Type B pancreatic cell (in vitro differentiated cells): Measurements from ENCODE around the gene SMOC1. TPM values are rescaled to one million over a fixed set of nuclear protein-coding genes. Genes with fewer than 3 reads are reported as not detected.

Experiments used
- DNase-seq: peaks from one replicate; pipeline ENCODE4 v3.0.0; 2021; ENCODE audit warnings: mixed read lengths; ENCODE audit not compliant: unreplicated experiment; ENCODE audit errors: extremely low spot score
- H3K27ac Mint-ChIP-seq: 2 replicates; pipeline ENCODE4 v1.8.0; 2021; ENCODE audit warnings: mild to moderate bottlenecking, mixed read lengths
- H3K27me3 Mint-ChIP-seq: 2 replicates; pipeline ENCODE4 v1.8.0; 2021; ENCODE audit warnings: mixed read lengths
- H3K36me3 Mint-ChIP-seq: 2 replicates; pipeline ENCODE4 v1.8.0; 2021; ENCODE audit warnings: mixed read lengths
- H3K4me1 Mint-ChIP-seq: one replicate; pipeline ENCODE4 v1.8.0; 2021; ENCODE audit warnings: mixed read lengths; ENCODE audit not compliant: unreplicated experiment
- H3K4me3 Mint-ChIP-seq: 2 replicates; pipeline ENCODE4 v1.8.0; 2021; ENCODE audit warnings: mild to moderate bottlenecking, mixed read lengths
- H3K9me3 Mint-ChIP-seq: 2 replicates; pipeline ENCODE4 v1.8.0; 2021; ENCODE audit warnings: mixed read lengths
- CTCF ChIP-seq: fragments of 200-600 bp; sonication (generic); conservative IDR thresholded peaks from 2 replicates; pipeline ENCODE4 v1.5.0; 2021; ENCODE audit warnings: antibody characterized with exemption, mild to moderate bottlenecking
- total RNA-seq: library from RNA; stranded (reverse); gene quantifications from 2 replicates; pipeline ENCODE4 v1.2.1, GENCODE V29; 2021; ENCODE audit warnings: low replicate concordance

SMOC1 gene
- total RNA-seq, 1 donor from 2014 or later = 20.7 TPM

- Mint-ChIP-seq H3K4me3 (peak overlapping the region; percentile 89), H3K4me1 (peaks cover 35% of the 10 kb centered on the region), H3K9me3 (no peaks in the 10 kb centered on the region), H3K27ac (no peak overlapping the region), H3K36me3 (no peaks in the 10 kb centered on the region), H3K27me3 (peaks cover 57% of the 10 kb centered on the region)
- DNase-seq = no peak
- no peak for TF ChIP-seq CTCF
These were observed 1.7 kb downstream of the SMOC1 start for GRCh38 chr14:69880893-69881292.

GRCh38 chr14:69882116-69882864, 3.1 kb downstream of the SMOC1 start:
- DNase-seq = no peak
- Mint-ChIP-seq H3K27me3 (peaks cover 54% of the 10 kb centered on the region), H3K4me1 (peaks cover 35% of the 10 kb centered on the region), H3K4me3 (peak overlapping the region; percentile 23), H3K27ac (no peak overlapping the region), H3K9me3 (no peaks in the 10 kb centered on the region), H3K36me3 (no peaks in the 10 kb centered on the region)
- TF ChIP-seq CTCF = no peak

- TF ChIP-seq CTCF = no peak
- Mint-ChIP-seq H3K9me3 (no peaks in the 10 kb centered on the region), H3K4me3 (peak overlapping the region; percentile 23), H3K27ac (no peak overlapping the region), H3K27me3 (peaks cover 49% of the 10 kb centered on the region), H3K36me3 (no peaks in the 10 kb centered on the region), H3K4me1 (peaks cover 30% of the 10 kb centered on the region)
- no peak for DNase-seq
These were observed 3.7 kb downstream of the SMOC1 start for GRCh38 chr14:69882915-69883314.

- H3K4me3 Mint-ChIP-seq = no peak overlapping the region
- TF ChIP-seq CTCF = no peak
- DNase-seq = no peak
- no peaks in the 10 kb centered on the region for H3K36me3 Mint-ChIP-seq
- H3K27me3 Mint-ChIP-seq = peaks cover 18% of the 10 kb centered on the region
- no peak overlapping the region for H3K27ac Mint-ChIP-seq
- no peaks in the 10 kb centered on the region for H3K9me3 Mint-ChIP-seq
- H3K4me1 Mint-ChIP-seq = peaks cover 11% of the 10 kb centered on the region
These were observed 7.4 kb downstream of the SMOC1 start for GRCh38 chr14:69886453-69887242.

- TF ChIP-seq CTCF = no peak
- no peak overlapping the region for H3K27ac Mint-ChIP-seq
- H3K4me3 Mint-ChIP-seq = no peak overlapping the region
- H3K36me3 Mint-ChIP-seq = no peaks in the 10 kb centered on the region
- H3K4me1 Mint-ChIP-seq = no peaks in the 10 kb centered on the region
- no peaks in the 10 kb centered on the region for H3K9me3 Mint-ChIP-seq
- H3K27me3 Mint-ChIP-seq = peaks cover 7% of the 10 kb centered on the region
- no peak for DNase-seq
These were observed 8.8 kb downstream of the SMOC1 start for GRCh38 chr14:69887740-69888657.
